ENCODE results near the gene C4A. TPM values are rescaled to one million over a fixed set of nuclear protein-coding genes. Genes with fewer than 3 reads are reported as not detected.
"Not testable (repeated sequence)": the region's sequence is repeated elsewhere in the genome, so short reads cannot be mapped to it uniquely, and the experiment has no call there.

C4A gene
- total RNA-seq, 1 donor from 2014 or later, result 3.5 TPM

DNA sequence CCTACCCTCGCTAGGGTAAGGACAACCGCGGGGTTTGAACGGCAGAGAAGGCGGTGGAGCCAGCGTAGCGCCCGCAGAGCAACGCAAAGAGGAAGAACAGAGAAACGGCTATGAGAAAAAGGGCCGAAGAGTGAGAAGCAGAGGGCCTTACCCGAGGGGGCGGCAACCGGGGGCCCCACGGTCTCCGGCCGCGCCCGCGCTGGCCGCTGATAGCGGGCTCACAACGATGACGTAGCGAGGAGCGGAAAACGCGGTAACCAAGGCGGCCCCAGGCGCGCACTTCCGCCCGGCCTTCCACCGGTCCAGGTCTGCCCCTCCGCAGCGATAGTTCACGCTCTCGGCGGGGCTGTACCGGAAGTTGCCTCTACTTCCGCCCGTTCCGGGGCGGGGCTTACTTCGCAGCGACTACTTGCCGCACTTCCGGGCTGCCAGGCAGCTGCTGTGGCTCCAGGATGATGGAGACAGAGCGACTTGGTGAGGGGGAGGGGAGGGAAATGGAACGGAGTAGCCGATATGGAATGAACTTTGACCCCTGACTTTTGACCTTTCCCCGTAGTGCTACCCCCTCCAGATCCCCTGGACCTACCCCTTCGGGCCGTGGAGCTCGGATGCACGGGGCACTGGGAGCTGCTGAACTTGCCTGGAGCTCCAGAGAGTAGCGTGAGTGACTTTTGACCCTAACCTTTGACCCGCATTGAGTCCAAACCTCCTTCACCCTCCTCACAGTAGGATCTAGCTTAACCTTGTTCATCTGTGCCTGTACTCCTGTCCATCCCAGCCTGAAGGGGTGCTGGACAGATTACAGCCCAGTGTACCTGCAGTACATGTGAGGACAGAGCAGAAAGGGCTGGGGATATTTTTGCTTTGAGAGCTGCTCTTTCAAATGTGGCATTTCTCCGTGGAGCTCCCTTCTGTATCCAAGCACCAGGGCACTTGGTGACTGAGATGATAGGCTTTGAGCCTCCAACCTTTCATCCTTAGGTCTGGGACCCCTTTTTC, 22.8 kb upstream of the C4A start, which contains the start of the genes NELFE and SKIC2:
TSS of gene NELFE (minus strand) at position 231 of the 999 bp plus-strand sequence. CDS start 525 bp downstream, outside the sequence.
TSS of gene SKIC2 (plus strand) at position 435 of the 999 bp plus-strand sequence. CDS start at position 453, 18 bp downstream.
- peak; percentile 99 for DNase-seq (ENCODE audit: low read depth)

DNA sequence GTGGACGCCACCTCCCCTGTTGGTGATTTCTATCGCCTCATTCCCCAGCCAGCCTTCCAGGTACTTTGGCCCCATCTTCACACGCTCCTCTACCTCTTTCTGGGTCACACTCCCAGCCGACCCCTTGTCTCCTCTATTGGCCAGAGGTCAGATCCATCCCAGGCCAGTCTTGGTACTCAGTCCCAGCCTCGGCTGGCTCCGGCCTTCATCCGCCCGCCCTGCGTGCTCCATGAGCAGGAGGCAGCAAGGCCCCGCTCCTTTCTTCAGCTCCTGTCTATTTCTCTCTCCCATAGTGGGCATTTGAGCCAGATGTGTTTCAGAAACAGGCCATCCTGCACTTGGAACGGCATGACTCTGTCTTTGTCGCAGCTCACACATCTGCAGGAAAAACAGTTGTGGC, 20.2 kb upstream of the C4A start:
- DNase-seq (ENCODE audit: low read depth), result no peak

DNA sequence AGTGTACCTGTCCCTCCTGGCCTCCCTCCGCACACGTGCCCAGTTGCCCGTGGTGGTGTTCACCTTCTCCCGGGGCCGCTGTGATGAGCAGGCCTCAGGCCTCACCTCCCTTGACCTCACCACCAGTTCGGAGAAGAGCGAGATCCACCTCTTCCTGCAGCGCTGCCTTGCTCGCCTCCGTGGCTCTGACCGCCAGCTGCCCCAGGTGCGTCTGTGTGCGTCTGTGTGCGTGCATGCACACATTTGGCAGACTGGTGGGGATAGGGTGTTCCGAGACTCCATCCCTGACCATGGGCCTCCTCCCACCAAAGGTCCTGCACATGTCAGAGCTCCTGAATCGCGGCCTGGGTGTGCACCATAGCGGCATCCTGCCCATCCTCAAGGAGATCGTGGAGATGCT, 17.9 kb upstream of the C4A start:
- no peak for DNase-seq (ENCODE audit: low read depth)

DNA sequence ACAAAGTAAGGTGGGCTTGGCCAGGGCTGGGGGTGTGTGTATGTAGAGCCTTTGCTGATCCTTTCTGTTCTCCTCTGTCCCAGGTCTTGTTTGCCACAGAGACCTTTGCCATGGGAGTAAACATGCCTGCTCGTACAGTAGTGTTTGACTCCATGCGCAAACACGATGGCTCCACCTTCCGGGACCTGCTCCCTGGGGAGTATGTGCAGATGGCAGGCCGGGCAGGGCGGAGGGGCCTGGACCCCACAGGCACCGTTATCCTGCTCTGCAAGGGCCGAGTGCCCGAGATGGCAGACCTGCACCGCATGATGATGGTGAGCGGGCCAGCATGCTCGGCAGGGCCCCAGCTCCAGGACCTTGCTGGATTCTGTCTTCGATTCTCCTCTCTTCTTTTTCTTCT, 16.2 kb upstream of the C4A start:
- no peak for DNase-seq (ENCODE audit: low read depth)

DNA sequence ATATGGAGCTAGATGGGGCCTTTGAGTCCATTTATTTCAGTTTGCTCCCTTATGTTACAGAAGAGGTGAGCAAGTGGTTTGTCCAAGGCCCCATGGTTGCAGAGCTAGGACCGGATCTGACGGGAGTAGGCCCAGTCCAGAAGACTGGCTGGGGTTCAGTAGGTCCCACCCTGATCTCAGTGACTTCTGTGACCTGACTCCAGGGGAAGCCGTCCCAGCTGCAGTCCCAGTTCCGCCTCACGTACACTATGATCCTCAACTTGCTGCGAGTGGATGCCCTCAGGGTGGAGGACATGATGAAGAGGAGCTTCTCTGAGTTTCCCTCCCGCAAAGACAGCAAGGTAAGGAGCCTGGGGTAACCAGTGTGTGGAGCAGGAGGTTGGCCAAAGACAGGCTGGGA, 15.4 kb upstream of the C4A start:
- no peak for DNase-seq (ENCODE audit: low read depth)

DNA sequence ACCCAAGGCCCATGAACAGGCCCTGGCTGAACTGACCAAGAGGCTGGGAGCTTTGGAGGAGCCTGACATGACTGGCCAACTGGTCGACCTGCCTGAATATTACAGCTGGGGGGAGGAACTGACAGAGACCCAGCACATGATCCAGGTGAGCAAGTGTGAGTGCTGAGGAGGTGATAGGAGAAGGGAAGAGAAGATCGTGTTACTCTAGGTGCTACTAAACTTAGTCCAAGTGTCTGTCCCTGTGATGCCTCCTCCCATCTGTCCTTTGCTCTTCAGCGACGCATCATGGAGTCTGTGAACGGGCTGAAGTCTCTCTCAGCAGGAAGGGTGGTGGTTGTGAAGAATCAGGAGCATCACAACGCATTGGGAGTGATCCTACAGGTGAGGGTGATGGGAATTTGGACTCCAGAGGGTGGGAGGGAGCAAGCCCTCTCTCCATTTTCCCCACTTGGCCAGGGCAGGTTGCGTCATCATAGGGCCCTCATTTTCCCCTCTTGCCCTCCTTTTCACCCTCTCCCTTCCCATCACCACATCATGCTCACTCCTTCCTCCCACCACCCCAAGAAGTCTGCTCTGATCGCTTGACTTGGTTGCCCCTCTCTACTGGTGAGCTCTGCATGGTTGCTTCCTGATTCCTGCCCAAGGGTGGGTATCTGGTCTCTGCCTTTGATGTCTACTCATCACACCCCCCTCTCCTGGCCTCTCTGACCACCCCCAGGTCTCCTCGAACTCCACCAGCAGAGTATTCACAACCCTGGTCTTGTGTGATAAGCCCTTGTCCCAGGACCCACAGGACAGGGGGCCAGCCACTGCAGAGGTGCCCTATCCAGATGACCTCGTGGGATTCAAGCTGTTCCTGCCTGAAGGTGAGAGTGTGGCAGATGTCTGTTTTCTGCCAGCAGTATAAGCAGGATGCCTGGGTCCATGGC, 14.6 kb upstream of the C4A start:
- DNase-seq (ENCODE audit: low read depth), result no peak

DNA sequence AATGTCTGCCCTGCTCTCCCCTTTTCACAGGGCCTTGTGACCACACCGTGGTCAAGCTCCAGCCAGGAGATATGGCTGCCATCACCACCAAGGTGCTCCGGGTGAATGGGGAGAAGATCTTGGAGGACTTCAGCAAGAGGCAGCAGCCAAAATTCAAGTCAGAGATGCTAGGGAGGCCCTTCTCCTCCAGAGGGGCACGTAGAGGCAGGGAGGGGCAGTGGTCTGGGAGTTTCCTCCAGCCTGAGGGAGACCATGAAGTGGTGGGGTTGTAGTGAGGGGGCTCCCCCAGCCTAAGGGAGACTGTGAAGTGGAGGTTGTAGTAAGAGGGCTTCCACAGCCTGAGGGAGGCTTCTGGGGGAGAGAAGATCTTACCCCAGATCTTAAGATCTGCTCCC, 13.9 kb upstream of the C4A start:
- no peak for DNase-seq (ENCODE audit: low read depth)

DNA sequence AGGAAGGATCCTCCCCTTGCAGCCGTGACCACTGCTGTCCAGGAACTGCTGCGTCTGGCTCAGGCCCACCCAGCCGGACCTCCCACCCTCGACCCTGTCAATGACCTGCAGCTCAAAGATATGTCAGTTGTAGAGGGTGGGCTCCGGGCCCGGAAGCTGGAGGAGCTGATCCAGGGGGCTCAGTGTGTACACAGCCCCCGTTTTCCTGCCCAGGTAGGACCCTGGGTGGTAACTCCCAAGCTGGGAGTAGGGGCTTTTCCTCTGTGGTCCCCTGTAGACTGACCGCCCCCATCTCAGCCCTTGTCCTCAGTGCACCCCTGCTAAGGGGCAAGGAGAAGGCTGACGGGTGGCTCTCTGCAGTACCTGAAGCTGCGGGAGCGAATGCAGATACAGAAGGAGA, 13.5 kb upstream of the C4A start:
- no peak for DNase-seq (ENCODE audit: low read depth)

DNA sequence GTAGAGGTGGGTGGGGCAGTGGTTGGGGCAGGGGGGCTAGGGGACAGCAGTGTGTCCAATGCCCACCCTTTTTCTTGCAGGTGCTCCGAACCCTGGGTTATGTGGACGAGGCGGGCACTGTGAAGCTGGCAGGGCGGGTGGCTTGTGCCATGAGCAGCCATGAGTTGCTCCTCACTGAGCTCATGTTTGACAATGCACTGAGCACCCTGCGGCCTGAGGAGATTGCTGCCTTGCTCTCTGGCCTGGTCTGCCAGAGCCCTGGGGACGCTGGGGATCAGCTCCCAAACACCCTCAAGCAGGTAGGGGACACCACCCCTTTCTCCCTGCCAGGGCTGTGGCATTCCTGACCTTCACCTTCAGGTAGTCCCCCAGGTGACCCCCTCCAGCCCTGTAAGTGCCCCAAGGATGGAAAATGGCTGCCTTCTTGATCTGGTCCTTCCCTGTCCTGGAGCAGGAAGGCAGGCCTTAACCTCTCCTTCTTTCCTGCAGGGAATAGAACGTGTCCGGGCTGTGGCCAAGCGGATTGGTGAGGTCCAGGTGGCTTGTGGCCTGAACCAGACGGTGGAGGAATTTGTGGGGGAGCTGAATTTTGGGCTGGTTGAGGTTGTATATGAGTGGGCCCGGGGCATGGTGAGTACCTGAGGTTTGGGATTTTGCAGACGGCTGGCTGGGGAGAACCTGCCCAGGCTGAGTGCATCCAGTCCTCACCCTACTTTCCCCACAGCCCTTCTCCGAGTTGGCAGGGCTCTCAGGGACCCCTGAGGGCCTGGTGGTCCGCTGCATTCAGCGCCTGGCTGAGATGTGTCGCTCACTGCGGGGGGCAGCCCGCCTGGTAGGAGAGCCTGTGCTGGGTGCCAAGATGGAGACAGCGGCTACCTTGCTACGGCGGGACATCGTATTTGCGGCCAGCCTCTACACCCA, 12.8 kb upstream of the C4A start:
- DNase-seq (ENCODE audit: low read depth), result no peak

DNA sequence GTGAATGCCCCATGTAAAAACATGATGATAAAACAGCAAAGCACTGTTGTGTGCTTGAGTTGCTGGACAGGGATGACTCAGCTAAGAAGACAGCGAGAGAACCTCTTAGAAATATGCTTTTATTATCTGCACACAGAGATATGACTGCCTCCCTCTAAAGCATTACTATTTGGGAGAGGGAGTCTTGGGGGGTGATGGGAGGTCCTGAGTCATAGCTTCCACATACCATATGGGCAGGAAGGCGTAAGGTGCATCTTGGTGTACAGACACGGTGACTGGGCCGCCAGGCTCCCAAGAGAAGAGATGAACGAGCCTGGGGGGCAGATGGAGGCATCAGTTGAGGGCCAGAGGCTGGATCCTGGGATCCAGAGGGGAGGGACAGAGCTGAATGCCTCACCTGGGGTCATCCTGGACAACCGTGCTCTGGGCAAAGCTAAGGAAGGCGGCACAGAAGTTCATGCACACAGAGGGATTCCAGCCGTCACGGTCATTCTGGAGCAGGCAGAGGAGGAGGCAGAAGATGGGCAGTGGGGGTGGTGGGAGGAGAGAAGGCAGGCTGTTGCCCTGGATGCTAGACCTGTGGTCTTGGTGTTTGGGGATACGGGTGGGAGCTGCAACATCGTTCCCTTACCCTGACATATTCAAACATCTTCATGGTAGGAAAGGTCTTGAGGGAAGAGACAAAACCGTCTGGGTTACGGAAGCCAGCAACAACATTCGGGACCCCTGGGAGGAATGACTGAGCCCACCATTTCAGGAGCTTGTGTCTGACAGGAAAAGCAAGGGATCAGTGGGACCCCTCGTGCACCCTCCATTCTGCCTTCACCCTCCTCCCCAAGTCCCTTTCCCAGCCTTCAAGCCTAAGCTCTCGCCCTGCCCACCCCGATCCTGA, 11.9 kb upstream of the C4A start:
- DNase-seq (ENCODE audit: low read depth), result no peak

DNA sequence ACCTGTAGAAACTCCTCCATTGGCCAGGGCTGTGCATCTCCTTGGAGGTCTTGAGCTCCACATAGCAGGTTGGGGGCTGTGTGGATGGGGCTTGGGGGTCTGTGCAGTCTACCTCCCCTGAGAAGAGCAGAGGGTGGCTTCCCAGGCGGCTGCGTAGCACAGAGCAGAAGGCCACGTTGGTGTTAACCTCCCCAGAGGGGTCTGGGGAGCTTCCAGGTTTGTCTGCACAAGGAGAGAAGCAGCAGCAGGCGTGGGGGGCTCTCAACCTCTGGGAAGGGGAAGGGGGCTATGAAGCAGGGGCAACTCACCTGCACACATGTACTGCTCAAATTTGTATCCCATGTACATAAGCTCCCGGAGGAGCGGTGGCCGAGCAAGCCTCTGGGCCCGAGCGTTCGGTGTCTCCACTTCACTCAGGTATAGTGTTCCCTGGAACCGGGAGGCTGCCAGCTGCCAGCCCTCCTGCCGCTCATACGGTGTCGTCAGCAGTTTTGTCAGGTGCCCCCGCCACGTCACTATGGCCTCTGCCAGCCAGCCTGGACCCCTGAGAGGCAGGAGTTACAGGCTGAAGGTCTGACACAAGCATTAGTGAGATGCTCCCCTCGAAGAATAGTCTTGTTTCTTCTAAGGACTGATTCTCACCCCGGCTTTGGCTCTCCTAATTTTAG, 11.1 kb upstream of the C4A start:
- no peak for DNase-seq (ENCODE audit: low read depth)

DNA sequence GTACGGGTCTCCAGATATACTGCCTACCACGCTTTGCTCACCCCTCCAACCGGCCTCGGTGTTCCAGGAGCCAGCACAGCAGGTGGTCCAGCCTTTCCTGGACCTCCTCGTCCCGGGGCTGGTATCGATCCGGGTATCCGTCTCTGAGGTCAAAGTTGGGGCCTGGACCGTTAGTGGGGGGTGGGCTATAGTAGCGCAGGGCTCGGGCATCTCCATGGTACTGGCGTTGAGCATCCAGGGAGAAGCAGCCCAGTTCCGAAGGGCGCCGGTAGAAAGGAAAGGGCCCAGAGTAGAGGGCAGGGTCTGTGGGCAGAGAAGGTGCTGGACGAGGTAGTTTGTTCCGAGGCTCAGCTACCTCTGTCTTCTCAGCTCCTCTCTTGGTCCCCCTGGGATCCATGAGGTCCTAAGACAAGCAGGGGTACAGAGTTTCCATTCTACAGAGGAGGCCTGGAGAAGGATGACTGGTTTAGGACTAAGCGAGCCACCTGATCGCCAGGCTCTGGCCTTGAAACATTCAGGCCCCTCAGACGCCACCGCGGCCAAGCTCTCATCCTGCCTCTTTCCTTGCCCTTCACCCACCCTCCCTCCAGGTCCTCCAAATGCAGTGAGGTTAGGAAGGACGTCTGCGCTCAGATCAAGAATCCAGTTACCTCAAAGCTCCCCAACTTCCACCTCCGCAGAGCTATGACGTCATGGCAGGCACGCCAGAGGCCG, 10.4 kb upstream of the C4A start:
- DNase-seq (ENCODE audit: low read depth), result no peak

DNA sequence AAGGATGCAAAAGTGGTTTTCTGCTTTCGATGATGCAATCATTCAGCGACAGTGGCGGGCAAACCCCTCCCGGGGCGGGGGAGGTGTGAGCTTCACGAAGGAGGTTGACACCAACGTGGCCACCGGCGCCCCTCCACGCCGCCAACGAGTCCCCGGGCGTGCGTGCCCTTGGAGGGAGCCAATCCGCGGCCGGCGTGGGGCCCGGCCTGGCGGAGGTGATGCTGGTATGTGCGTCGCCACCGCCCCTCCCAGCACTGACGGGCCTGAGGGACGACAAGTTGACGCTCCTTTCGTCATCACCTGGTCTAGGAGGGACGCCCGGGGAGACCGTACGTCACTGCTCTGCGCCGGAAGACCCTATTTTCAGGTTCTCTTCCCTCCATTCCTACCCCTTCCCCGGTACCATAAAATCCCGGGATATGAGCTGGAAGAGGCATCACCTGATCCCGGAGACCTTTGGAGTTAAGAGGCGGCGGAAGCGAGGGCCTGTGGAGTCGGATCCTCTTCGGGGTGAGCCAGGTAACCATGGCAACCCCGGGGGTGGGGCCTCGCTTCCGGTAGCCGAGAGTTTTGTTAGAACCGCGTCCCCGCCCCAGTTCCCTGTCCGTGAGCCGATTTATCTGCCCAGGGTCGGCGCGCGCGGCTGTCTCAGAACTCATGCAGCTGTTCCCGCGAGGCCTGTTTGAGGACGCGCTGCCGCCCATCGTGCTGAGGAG, 9.7 kb upstream of the C4A start, which contains the start of gene DXO:
TSS of gene DXO (minus strand) at position 146 of the 716 bp plus-strand sequence. CDS start 463 bp downstream, outside the sequence.
- peak; percentile 98 for DNase-seq (ENCODE audit: low read depth)

DNA sequence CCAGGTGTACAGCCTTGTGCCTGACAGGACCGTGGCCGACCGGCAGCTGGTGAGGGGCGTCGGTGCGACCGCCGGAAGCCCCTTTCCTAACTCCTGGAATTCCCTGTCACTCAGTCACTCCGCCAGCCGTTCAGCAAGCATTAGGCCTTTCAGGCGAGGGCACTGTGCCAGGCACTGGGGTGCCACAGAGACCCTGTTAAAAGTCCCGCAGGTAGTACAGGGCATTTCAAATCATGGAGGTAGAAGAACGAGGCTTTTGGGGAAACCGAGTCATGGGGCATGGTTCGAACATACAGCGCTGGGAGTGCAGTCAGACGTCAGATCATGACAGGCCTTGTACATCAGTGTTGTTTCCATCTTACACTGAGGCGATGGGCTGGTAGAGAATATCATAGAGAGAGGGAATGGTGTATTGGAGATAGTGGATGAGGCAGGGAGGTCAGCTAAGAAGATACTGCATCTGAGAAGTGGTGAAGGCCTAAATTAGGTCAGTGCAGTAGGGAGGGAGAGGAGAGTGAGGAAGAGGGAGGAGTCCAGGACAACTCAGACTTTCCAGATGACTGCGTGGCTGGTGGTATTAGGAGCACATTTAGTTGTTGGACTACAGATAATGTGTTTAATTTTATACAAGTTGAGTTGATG, 9.0 kb upstream of the C4A start:
- peak; percentile 32 for DNase-seq (ENCODE audit: low read depth)

DNA sequence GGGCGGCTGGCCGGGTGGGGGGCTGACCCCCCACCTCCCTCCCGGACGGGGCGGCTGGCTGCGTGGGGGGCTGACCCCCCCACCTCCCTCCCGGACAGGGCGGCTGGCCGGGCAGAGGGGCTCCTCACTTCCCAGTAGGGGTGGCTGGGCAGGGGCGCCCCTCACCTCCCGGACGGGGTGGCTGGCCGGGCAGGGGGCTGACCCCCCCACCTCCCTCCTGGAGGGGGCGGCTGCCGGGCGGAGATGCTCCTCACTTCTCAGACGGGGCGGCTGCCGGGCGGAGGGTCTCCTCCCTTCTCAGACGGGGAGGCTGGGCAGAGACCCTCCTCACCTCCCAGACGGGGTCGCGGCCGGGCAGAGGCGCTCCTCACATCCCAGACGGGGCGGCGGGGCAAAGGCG, 5.8 kb upstream of the C4A start:
- DNase-seq (ENCODE audit: low read depth), result not testable (repeated sequence)

DNA sequence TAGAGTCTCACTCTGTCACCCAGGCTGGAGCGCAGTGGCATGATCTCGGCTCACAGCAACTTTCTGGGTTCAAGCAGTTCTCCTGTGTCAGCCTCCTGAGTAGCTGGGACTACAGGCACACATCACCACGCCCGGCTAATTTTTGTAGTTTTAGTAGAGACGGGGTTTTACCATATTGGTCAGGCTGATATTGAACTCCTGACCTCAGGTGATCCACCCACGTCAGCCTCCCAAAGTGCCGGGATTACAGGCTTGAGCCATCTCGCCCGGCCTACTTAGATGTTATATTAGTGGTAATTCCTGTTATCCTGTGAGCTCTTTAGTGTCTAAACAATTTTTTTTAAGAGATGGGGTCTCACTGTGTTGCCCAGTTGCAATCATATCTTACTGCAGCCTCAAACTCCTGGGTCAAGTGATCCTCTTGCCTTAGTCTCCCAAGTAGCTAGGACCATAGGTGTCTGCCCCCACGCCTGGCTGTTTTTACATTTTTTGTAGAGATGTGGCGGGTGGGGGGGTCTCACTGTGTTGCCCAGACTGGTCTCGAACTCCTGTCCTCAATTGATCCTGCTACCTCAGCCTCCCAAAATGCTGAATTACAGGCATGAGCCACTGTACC, 3.9 kb upstream of the C4A start:
- DNase-seq (ENCODE audit: low read depth), result no peak

DNA sequence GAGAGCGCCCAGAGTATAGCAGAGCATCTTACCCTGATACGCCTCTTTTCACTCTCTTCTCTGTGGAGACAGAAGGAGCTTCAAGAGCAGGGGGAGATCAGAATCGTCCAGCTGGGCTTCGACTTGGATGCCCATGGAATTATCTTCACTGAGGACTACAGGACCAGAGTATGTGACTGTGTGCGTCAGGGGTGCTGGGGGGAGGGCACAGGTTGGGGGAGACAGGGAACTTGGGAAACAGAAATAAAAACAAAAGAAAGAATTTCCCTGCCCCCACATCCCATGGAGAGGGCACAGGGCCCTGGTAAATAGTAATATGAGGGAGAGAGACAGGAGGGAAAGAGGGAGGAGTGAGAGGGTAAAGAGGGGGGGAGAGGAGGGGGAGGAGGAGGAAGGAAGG, 3.0 kb upstream of the C4A start:
- DNase-seq (ENCODE audit: low read depth), result no peak

Data from myocyte (in vitro differentiated cells).